OCI-LY7 (cell line): ENCODE measurements around the gene OASL.

Experiments used
- CTCF ChIP-seq: fragments of 200-600 bp; sonication (generic); conservative IDR thresholded peaks from 2 replicates; pipeline ENCODE4 v1.5.1; 2014; ENCODE audit warnings: mild to moderate bottlenecking, antibody characterized with exemption, low read length, moderate library complexity, mixed read lengths
- EZH2phosphoT487 ChIP-seq: fragments of 200-600 bp; sonication (generic); IDR thresholded peaks from 2 replicates; pipeline ENCODE4 v1.6.1; 2018; ENCODE audit warnings: low read depth, borderline replicate concordance, mild to moderate bottlenecking, mixed run types, antibody characterized with exemption, low read length, moderate library complexity, mixed read lengths

- no peak; the same call in 1 of the 2 replicates for TF ChIP-seq CTCF
- TF ChIP-seq EZH2phosphoT487: no peak
Measured at GRCh38 chr12:121026274-121027045, 12.6 kb downstream of the OASL start.
